Measurements from ENCODE around the gene SPEG. TPM values are rescaled to one million over a fixed set of nuclear protein-coding genes. Genes with fewer than 3 reads are reported as not detected.
A peak's percentile ranks its signal among the peaks of the same experiment; 100 is the strongest.

The SPEG gene
- total and polyA plus RNA-seq, 2 of the 8 experiments (the other 6 are each of a cell fraction or from before 2014, with no cell fraction given), result 19.9 to 32.0 TPM

DNA sequence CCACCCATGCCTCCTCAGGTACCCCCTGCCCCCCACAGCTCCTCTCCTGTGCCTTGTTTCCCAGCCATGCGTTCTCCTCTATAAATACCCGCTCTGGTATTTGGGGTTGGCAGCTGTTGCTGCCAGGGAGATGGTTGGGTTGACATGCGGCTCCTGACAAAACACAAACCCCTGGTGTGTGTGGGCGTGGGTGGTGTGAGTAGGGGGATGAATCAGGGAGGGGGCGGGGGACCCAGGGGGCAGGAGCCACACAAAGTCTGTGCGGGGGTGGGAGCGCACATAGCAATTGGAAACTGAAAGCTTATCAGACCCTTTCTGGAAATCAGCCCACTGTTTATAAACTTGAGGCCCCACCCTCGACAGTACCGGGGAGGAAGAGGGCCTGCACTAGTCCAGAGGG is 17.3 kb upstream of the SPEG start:
- peaks cover 0 to 2% of the 10 kb centered on the region in 2 experiments for H4K20me1 ChIP-seq (replicated peaks in 1 of 2; ENCODE audit: control insufficient read depth in 1 of 2, insufficient read depth in 2 of 2, low read length in 2 of 2)
- H3K79me1 ChIP-seq (ENCODE audit: low read depth, low read length), result no peaks in the 10 kb centered on the region
- no peak overlapping the region for H4K8ac ChIP-seq (ENCODE audit: extremely low read depth, insufficient read depth, low read length)
- H3K23me2 ChIP-seq (ENCODE audit: low read depth, low read length), result peaks cover 2% of the 10 kb centered on the region
- peaks cover 8 to 26% (median 15%) of the 10 kb centered on the region in 4 experiments for H3K4me1 ChIP-seq (replicated peaks in 1 of 4; ENCODE audit: control insufficient read depth in 3 of 4, insufficient read depth in 4 of 4, low read length in 3 of 4)
- H3K23ac ChIP-seq (ENCODE audit: insufficient read length), result no peak overlapping the region
- no peak overlapping the region for H2AFZ ChIP-seq (ENCODE audit: low read length)
- no peak overlapping the region for H2AK5ac ChIP-seq (ENCODE audit: low read depth, low read length)
- H4K91ac ChIP-seq (replicated peaks; ENCODE audit: insufficient read length, low read length), result peak overlapping the region; percentile 38
- H3K4me2 ChIP-seq (ENCODE audit: insufficient read depth in 1 of 2, low read depth in 2 of 2, low read length in 2 of 2), result no peak overlapping the region
- POLR2A ChIA-PET (ENCODE audit: partially characterized antibody), result interaction anchor here (1.0 to 4.6 kb wide), 3 partner anchors 11 to 40 kb away, joined by 3 to 17 read pairs (median 3); no protein-coding TSS in a partner anchor
- DNase-seq (ENCODE audit: low read depth in 1 of 2, low spot score in 2 of 2) (no peak), FAIRE-seq (no peak)
- H3K4me3 ChIP-seq (ENCODE audit: extremely low read depth in 1 of 4, insufficient read depth in 2 of 4, low read depth in 3 of 4, low read length in 4 of 4), result no peak overlapping the region
- no peaks in the 10 kb centered on the region for H3K36me3 ChIP-seq (ENCODE audit: control insufficient read depth in 2 of 4, insufficient read depth in 4 of 4, low read length in 3 of 4)
- 87% methylated on average over 6 of the region's 9 CpGs; no CpG with 5 or more reads in 1 of the 2 experiments for WGBS, 2 experiments (ENCODE audit: extremely low coverage in 1 of 2, insufficient coverage in 1 of 2, insufficient read length in 1 of 2, insufficient replicate concordance in 2 of 2, low coverage in 1 of 2, low lambda C conversion rate in 2 of 2, missing lambda C conversion rate in 1 of 2)
- H3K9me3 ChIP-seq (ENCODE audit: insufficient read depth in 2 of 2, low read depth in 1 of 2, low read length in 1 of 2), result no peaks in the 10 kb centered on the region
- no peak overlapping the region for H3K14ac ChIP-seq (ENCODE audit: insufficient read length)
- H2BK120ac ChIP-seq (replicated peaks; ENCODE audit: low read depth, low read length), result no peak overlapping the region
- H2BK15ac ChIP-seq (ENCODE audit: low read length), result peak overlapping the region; percentile 81; the same call in 1 of the 2 replicates
- H3K18ac ChIP-seq (ENCODE audit: extremely low read depth, low read length), result no peak overlapping the region
- CTCF ChIA-PET (ENCODE audit: partially characterized antibody), result interaction anchor here (1.0 to 88.6 kb wide), 7 partner anchors 9 to 72 kb away, joined by 3 to 7248 read pairs (median 8); partner anchors contain the start of genes ASIC4, CHPF, GMPPA and SPEG
- no peak overlapping the region for H2BK20ac ChIP-seq (ENCODE audit: low read length)
- H3K27me3 ChIP-seq (replicated peaks in 1 of 4; ENCODE audit: control insufficient read depth in 3 of 4, extremely low read depth in 1 of 4, insufficient read depth in 3 of 4, low read length in 3 of 4), result peaks cover 15 to 36% (median 29%) of the 10 kb centered on the region in 4 experiments
- H3K4ac ChIP-seq (replicated peaks; ENCODE audit: insufficient read length, low read depth, low read length), result no peak overlapping the region
- H2BK5ac ChIP-seq (ENCODE audit: low read depth, low read length), result no peak overlapping the region; the same call in 1 of the 2 replicates
- H2BK12ac ChIP-seq (ENCODE audit: low read depth, low read length), result peak overlapping the region; percentile 87; the same call in 1 of the 2 replicates
- no peak overlapping the region for H4K5ac ChIP-seq (ENCODE audit: insufficient read length, low read depth, low read length)
- no peak overlapping the region for H3K27ac ChIP-seq (ENCODE audit: low read depth, low read length)
- H3K79me2 ChIP-seq (ENCODE audit: control insufficient read depth in 1 of 2, insufficient read depth in 2 of 2, low read length in 2 of 2), result no peaks in the 10 kb centered on the region
- no peak overlapping the region for H3K56ac ChIP-seq (replicated peaks; ENCODE audit: insufficient read length, low read depth, low read length)
- TF ChIP-seq SIN3A (conservative IDR thresholded peaks at IDR 0.05 in 1 of 2, IDR thresholded peaks at IDR 0.05 in 1 of 2; ENCODE audit: low read depth in 1 of 2, low read length in 2 of 2) (no peak), BCL11A (IDR thresholded peaks at IDR 0.05; ENCODE audit: low read depth in 2 of 2, low read length in 2 of 2) (no peak), TEAD4 (IDR thresholded peaks at IDR 0.05; ENCODE audit: low read depth, low read length) (no peak), ZNF274 (IDR thresholded peaks at IDR 0.05; ENCODE audit: borderline replicate concordance, extremely low read depth, low read length) (no peak), TCF12 (IDR thresholded peaks at IDR 0.05; ENCODE audit: low read depth, low read length) (no peak)
- H3K9ac ChIP-seq (replicated peaks in 1 of 4; ENCODE audit: extremely low read depth in 1 of 4, low read depth in 3 of 4, low read length in 3 of 4), result no peak overlapping the region
